Measurements from ENCODE around the gene PCDHA8. TPM values are rescaled to one million over a fixed set of nuclear protein-coding genes. Genes with fewer than 3 reads are reported as not detected.
"Not testable (repeated sequence)": the region's sequence is repeated elsewhere in the genome, so short reads cannot be mapped to it uniquely, and the experiment has no call there.

The PCDHA8 gene
- total RNA-seq, 1 donor from 2014 or later, result not detected

DNA sequence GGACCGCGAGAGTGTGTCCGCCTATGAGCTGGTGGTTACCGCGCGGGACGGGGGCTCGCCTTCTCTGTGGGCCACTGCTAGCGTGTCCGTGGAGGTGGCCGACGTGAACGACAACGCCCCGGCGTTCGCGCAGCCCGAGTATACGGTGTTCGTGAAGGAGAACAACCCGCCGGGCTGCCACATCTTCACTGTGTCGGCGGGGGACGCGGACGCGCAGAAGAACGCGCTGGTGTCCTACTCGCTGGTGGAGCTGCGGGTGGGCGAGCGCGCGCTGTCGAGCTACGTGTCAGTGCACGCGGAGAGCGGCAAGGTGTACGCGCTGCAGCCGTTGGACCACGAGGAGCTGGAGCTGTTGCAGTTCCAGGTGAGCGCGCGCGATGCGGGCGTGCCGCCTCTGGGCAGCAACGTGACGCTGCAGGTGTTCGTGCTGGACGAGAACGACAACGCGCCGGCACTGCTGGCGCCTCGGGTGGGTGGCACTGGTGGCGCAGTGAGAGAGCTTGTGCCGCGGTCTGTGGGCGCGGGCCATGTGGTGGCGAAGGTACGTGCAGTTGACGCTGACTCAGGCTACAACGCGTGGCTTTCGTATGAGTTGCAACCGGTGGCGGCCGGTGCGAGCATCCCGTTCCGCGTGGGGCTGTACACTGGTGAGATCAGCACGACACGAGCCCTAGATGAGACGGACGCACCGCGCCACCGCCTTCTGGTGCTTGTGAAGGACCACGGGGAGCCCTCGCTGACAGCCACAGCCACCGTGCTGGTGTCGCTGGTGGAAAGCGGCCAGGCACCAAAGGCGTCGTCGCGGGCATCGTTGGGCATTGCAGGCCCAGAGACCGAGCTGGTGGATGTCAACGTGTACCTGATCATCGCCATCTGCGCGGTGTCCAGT is 5.1 kb upstream of the PCDHA8 start:
- peaks cover 4% of the 10 kb centered on the region for H3K9me3 Mint-ChIP-seq
- ATAC-seq (ENCODE audit: low read depth) (no peak), DNase-seq (no peak)
- H3K27ac Mint-ChIP-seq, result no peak overlapping the region
- H3K4me1 Mint-ChIP-seq, result no peaks in the 10 kb centered on the region
- peaks cover 16% of the 10 kb centered on the region for H3K27me3 Mint-ChIP-seq
- CTCF ChIA-PET, result no interaction called here
- TF ChIP-seq, protein P1, sequence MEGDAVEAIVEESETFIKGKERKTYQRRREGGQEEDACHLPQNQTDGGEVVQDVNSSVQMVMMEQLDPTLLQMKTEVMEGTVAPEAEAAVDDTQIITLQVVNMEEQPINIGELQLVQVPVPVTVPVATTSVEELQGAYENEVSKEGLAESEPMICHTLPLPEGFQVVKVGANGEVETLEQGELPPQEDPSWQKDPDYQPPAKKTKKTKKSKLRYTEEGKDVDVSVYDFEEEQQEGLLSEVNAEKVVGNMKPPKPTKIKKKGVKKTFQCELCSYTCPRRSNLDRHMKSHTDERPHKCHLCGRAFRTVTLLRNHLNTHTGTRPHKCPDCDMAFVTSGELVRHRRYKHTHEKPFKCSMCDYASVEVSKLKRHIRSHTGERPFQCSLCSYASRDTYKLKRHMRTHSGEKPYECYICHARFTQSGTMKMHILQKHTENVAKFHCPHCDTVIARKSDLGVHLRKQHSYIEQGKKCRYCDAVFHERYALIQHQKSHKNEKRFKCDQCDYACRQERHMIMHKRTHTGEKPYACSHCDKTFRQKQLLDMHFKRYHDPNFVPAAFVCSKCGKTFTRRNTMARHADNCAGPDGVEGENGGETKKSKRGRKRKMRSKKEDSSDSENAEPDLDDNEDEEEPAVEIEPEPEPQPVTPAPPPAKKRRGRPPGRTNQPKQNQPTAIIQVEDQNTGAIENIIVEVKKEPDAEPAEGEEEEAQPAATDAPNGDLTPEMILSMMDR (IDR thresholded peaks at IDR 0.05), result no peak
- intact Hi-C loops (cut with micrococcal nuclease), result no loop called here
- POLR2A ChIA-PET, result no interaction called here
- no peak overlapping the region for H3K4me3 Mint-ChIP-seq
- no peaks in the 10 kb centered on the region for H3K36me3 Mint-ChIP-seq (ENCODE audit: low read depth)

DNA sequence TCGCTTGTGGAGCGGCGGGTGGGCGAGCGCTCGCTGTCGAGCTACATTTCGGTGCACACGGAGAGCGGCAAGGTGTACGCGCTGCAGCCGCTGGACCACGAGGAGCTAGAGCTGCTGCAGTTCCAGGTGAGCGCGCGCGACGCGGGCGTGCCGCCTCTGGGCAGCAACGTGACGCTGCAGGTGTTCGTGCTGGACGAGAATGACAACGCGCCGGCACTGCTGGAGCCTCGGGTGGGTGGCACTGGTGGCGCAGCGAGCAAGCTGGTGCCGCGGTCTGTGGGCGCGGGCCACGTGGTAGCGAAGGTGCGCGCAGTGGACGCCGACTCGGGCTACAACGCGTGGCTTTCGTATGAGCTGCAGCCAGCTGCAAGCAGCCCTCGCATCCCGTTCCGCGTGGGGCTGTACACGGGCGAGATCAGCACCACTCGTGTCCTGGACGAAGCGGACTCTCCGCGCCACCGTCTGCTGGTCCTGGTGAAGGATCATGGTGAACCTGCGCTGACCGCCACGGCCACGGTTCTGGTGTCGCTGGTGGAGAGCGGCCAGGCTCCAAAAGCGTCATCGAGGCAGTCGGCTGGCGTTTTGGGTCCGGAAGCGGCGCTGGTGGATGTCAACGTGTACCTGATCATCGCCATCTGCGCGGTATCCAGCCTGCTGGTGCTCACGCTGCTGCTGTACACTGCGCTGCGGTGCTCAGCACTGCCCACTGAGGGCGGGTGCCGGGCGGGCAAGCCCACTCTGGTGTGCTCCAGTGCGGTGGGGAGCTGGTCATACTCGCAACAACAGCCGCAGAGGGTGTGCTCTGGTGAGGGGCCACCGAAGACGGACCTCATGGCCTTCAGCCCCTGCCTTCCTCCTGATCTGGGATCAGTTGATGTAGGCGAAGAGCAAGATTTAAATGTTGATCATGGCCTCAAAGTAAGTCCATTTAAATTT is 2.1 kb downstream of the PCDHA8 start:
- DNase-seq, result no peak
- TF ChIP-seq, protein P1 (IDR thresholded peaks at IDR 0.05), result no peak
- POLR2A ChIA-PET, result no interaction called here
- CTCF ChIA-PET, result no interaction called here
- no peak for ATAC-seq (ENCODE audit: low read depth)
- peaks cover 4% of the 10 kb centered on the region for H3K9me3 Mint-ChIP-seq
- H3K4me3 Mint-ChIP-seq, result no peak overlapping the region
- intact Hi-C loops (cut with micrococcal nuclease), result no loop called here
- H3K36me3 Mint-ChIP-seq (ENCODE audit: low read depth), result no peaks in the 10 kb centered on the region
- no peak overlapping the region for H3K27ac Mint-ChIP-seq
- H3K27me3 Mint-ChIP-seq, result peaks cover 2% of the 10 kb centered on the region
- no peaks in the 10 kb centered on the region for H3K4me1 Mint-ChIP-seq

DNA sequence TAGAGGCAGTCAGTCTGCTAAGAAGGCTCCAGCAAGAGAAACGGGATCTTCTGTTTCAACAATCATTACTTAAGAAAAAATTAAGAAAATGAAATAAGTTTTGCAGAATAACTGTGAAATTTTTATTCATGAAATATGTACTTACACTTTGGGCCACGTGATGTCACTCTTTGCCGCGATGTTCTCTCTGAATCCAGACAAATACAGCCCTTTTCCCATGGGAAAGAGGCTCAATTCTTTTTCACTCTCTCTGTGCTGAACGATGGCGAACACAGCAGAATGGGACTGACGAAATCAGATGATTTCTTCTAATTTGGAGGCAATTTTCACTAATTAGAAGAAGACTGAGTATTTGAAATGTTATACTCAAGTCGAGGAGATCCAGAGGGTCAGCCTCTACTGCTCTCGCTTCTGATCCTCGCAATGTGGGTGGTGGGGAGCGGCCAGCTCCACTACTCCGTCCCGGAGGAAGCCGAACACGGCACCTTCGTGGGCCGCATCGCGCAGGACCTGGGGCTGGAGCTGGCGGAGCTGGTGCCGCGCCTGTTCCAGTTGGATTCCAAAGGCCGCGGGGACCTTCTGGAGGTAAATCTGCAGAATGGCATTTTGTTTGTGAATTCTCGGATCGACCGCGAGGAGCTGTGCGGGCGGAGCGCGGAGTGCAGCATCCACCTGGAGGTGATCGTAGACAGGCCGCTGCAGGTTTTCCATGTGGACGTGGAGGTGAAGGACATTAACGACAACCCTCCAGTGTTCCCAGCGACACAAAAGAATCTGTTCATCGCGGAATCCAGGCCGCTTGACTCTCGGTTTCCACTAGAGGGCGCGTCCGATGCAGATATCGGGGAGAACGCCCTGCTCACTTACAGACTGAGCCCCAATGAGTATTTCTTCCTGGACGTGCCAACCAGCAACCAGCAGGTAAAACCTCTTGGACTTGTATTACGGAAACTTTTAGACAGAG is 7.4 kb downstream of the PCDHA8 start, which contains the start of gene PCDHA9:
Gene PCDHA9 (plus strand): TSS at position 244 of the 964 bp plus-strand sequence. CDS start 114 bp downstream, at position 358.
- H3K27me3 Mint-ChIP-seq; H3K4me1 Mint-ChIP-seq; H3K9me3 Mint-ChIP-seq; DNase-seq; H3K4me3 Mint-ChIP-seq; H3K36me3 Mint-ChIP-seq (ENCODE audit: low read depth); POLR2A ChIA-PET; H3K27ac Mint-ChIP-seq; CTCF ChIA-PET; intact Hi-C loops (cut with micrococcal nuclease); ATAC-seq (ENCODE audit: low read depth): not testable (repeated sequence)

DNA sequence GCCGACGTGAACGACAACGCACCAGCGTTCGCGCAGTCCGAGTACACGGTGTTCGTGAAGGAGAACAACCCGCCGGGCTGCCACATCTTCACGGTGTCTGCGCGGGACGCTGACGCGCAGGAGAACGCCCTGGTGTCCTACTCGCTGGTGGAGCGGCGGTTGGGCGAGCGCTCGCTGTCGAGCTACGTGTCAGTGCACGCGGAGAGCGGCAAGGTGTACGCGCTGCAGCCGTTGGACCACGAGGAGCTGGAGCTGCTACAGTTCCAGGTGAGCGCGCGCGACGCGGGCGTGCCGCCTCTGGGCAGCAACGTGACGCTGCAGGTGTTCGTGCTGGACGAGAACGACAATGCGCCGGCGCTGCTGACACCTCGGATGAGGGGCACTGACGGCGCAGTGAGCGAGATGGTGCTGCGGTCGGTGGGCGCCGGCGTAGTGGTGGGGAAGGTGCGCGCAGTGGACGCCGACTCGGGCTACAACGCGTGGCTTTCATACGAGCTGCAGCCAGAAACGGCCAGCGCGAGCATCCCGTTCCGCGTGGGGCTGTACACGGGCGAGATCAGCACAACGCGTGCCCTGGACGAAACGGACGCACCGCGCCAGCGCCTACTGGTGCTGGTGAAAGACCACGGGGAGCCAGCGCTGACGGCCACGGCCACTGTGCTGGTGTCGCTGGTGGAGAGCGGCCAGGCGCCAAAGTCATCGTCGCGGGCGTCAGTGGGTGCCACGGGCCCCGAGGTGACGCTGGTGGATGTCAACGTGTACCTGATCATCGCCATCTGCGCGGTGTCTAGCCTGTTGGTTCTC is 9.0 kb downstream of the PCDHA8 start:
- H3K36me3 Mint-ChIP-seq (ENCODE audit: low read depth); H3K4me1 Mint-ChIP-seq; intact Hi-C loops (cut with micrococcal nuclease): not testable (repeated sequence)

GRCh38 chr5:140855772-140856674 is 15.0 kb downstream of the PCDHA8 start, which contains the start of gene PCDHA10:
Gene PCDHA10 (plus strand): TSS chr5:140855897. CDS start chr5:140856049, 152 bp downstream.
- TF ChIP-seq, protein P1 (IDR thresholded peaks at IDR 0.05), result no peak
- Mint-ChIP-seq H3K9me3 (peaks cover 3% of the 10 kb centered on the region), H3K4me3 (no peak within 1 kb of the TSS), H3K27me3 (no peaks in the 10 kb centered on the region), H3K27ac (no peak within 1 kb of the TSS), H3K4me1 (no peaks in the 10 kb centered on the region), H3K36me3 (ENCODE audit: low read depth) (no peaks in the 10 kb centered on the region)
- ATAC-seq (ENCODE audit: low read depth), result no peak
- no peak for DNase-seq
- intact Hi-C loops (cut with micrococcal nuclease), result no loop called here
- ChIA-PET CTCF (no interaction called here), POLR2A (no interaction called here)

More for the DNA sequence above, 9.0 kb downstream of the PCDHA8 start:
- H3K27ac Mint-ChIP-seq; CTCF ChIA-PET; H3K27me3 Mint-ChIP-seq; DNase-seq; POLR2A ChIA-PET; H3K9me3 Mint-ChIP-seq; ATAC-seq (ENCODE audit: low read depth); H3K4me3 Mint-ChIP-seq: not testable (repeated sequence)
